Activated CD8-positive, alpha-beta T cell treated with anti-CD3 and anti-CD28 coated beads for 36 hours (primary cell): ENCODE data around the gene MED6. TPM values are rescaled to one million over a fixed set of nuclear protein-coding genes. Genes with fewer than 3 reads are reported as not detected.
A peak's percentile ranks its signal among the peaks of the same experiment; 100 is the strongest.

Experiments used
- ATAC-seq: fragments of 200-7000 bp; cut with Tn5 transposase; one replicate; pipeline ENCODE4 v1.10.0; 2021; ENCODE audit warnings: mild to moderate bottlenecking, moderate library complexity
- CTCF ChIA-PET: fragments of 350-600 bp; sonication (Branson Sonifier 250); formaldehyde crosslinking; loops from one replicate; lab custom pipeline; 2021; ENCODE audit warnings: antibody characterized with exemption; lab: Charles Lee
- POLR2A ChIA-PET: fragments of 350-600 bp; sonication (Branson Sonifier 250); formaldehyde crosslinking; loops from one replicate; lab custom pipeline; 2021; ENCODE audit warnings: antibody characterized with exemption; lab: Charles Lee
- DNase-seq: peaks from one replicate; pipeline ENCODE4 v3.0.0-alpha.2; 2020
- H3K27ac Mint-ChIP-seq: one replicate; pipeline ENCODE4 v1.8.0; 2021; ENCODE audit warnings: mild to moderate bottlenecking, mixed read lengths
- H3K27me3 Mint-ChIP-seq: one replicate; pipeline ENCODE4 v1.8.0; 2021; ENCODE audit warnings: mixed read lengths
- H3K36me3 Mint-ChIP-seq: one replicate; pipeline ENCODE4 v1.8.0; 2021; ENCODE audit warnings: low read depth, mixed read lengths
- H3K4me1 Mint-ChIP-seq: one replicate; pipeline ENCODE4 v1.8.0; 2021; ENCODE audit warnings: low read depth, mixed read lengths
- H3K4me3 Mint-ChIP-seq: one replicate; pipeline ENCODE4 v1.8.0; 2021; ENCODE audit warnings: mild to moderate bottlenecking, moderate library complexity, mixed read lengths
- H3K9me3 Mint-ChIP-seq: one replicate; pipeline ENCODE4 v1.8.0; 2021; ENCODE audit warnings: mixed read lengths
- intact Hi-C: fragments of 100-400 bp; cut with micrococcal nuclease; formaldehyde crosslinking; loops from one replicate; pipeline ENCODE4 v1.10.0; 2022
- total RNA-seq, 2 experiments: library from RNA; stranded (reverse); gene quantifications; one replicate each; pipeline ENCODE4 v1.2.3, GENCODE V29; 2021
- TF ChIP-seq, protein P1 (sequence below): fragments of 200-600 bp; IDR thresholded peaks from one replicate; pipeline ENCODE4 v1.8.0; 2022; ENCODE audit warnings: antibody characterized with exemption, mild to moderate bottlenecking

Gene MED6
- total RNA-seq, 2 experiments from 2014 or later, result 49.2 to 49.3 TPM

DNA sequence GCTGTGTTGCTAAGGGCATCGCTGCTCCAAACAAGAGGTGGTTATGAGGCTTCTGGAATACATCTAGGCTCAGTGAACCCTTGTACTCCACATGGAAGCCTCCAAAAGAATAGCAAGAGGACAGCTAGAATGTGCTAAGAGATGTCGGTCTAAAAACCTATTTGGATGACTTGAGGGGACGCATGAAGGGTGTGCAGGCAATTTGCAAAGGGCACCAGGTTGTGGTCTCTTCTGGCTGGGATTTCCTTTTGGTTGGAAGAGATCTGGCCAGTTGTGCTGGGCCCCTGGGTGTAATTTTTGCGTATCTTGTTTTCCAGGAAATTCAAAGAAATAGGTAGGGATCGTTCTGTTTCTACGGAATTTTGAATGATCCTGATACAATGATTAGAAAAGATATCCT is 45.4 kb upstream of the MED6 start:
- Mint-ChIP-seq H3K27ac (peak overlapping the region; percentile 82), H3K27me3 (no peaks in the 10 kb centered on the region), H3K4me1 (peaks cover 62% of the 10 kb centered on the region), H3K4me3 (no peak overlapping the region), H3K9me3 (no peaks in the 10 kb centered on the region), H3K36me3 (peaks cover 13% of the 10 kb centered on the region)
- ATAC-seq, result no peak
- CTCF ChIA-PET, result interaction anchor here (0.9 to 1.8 kb wide), 5 partner anchors 9 to 172 kb away, joined by 3 to 7 read pairs (median 4); no protein-coding TSS in a partner anchor
- intact Hi-C loops, result loop anchor here (10.0 kb wide), 1 partner anchor 169 kb away; no protein-coding TSS in a partner anchor
- POLR2A ChIA-PET, result interaction anchor here (0.9 to 1.5 kb wide), 4 partner anchors 9 to 17 kb away, joined by 3 to 10 read pairs (median 4); no protein-coding TSS in a partner anchor
- DNase-seq, result no peak
- TF ChIP-seq, protein P1, sequence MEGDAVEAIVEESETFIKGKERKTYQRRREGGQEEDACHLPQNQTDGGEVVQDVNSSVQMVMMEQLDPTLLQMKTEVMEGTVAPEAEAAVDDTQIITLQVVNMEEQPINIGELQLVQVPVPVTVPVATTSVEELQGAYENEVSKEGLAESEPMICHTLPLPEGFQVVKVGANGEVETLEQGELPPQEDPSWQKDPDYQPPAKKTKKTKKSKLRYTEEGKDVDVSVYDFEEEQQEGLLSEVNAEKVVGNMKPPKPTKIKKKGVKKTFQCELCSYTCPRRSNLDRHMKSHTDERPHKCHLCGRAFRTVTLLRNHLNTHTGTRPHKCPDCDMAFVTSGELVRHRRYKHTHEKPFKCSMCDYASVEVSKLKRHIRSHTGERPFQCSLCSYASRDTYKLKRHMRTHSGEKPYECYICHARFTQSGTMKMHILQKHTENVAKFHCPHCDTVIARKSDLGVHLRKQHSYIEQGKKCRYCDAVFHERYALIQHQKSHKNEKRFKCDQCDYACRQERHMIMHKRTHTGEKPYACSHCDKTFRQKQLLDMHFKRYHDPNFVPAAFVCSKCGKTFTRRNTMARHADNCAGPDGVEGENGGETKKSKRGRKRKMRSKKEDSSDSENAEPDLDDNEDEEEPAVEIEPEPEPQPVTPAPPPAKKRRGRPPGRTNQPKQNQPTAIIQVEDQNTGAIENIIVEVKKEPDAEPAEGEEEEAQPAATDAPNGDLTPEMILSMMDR, result no peak

DNA sequence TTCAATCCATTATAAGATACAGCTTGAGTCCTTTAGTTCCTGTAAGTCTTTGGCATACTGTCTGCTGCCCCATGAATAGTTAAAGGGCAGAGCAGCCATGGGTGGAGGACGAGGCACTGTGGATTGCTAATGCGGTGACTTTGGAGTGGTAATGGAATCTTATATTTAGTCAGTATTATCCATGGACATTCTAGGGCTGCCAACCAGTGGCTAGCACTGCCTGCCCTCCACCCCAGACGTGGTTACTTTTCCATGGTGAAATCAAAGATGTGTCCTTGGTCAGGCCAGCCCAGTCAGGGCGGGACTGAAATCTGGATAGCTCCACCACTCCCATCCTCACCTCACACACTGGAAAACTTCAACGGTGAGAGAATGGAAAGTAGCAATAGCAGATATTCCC is 43.5 kb upstream of the MED6 start:
- H3K9me3 Mint-ChIP-seq, result no peaks in the 10 kb centered on the region
- H3K4me1 Mint-ChIP-seq, result peaks cover 57% of the 10 kb centered on the region
- ATAC-seq (no peak), DNase-seq (no peak)
- intact Hi-C loops, result loop anchor here (10.0 kb wide), 1 partner anchor 171 kb away; no protein-coding TSS in a partner anchor
- CTCF ChIA-PET, result interaction anchor here (0.8 to 4.4 kb wide), 3 partner anchors 16 to 69 kb away, joined by 3 to 16 read pairs (median 3); no protein-coding TSS in a partner anchor
- no peaks in the 10 kb centered on the region for H3K27me3 Mint-ChIP-seq
- TF ChIP-seq, protein P1, result no peak
- POLR2A ChIA-PET, result interaction anchor here (0.8 to 1.9 kb wide), 4 partner anchors 9 to 48 kb away, joined by 3 to 9 read pairs (median 4); no protein-coding TSS in a partner anchor
- H3K27ac Mint-ChIP-seq, result peak overlapping the region; percentile 90
- peaks cover 6% of the 10 kb centered on the region for H3K36me3 Mint-ChIP-seq
- H3K4me3 Mint-ChIP-seq, result peak overlapping the region; percentile 83

DNA sequence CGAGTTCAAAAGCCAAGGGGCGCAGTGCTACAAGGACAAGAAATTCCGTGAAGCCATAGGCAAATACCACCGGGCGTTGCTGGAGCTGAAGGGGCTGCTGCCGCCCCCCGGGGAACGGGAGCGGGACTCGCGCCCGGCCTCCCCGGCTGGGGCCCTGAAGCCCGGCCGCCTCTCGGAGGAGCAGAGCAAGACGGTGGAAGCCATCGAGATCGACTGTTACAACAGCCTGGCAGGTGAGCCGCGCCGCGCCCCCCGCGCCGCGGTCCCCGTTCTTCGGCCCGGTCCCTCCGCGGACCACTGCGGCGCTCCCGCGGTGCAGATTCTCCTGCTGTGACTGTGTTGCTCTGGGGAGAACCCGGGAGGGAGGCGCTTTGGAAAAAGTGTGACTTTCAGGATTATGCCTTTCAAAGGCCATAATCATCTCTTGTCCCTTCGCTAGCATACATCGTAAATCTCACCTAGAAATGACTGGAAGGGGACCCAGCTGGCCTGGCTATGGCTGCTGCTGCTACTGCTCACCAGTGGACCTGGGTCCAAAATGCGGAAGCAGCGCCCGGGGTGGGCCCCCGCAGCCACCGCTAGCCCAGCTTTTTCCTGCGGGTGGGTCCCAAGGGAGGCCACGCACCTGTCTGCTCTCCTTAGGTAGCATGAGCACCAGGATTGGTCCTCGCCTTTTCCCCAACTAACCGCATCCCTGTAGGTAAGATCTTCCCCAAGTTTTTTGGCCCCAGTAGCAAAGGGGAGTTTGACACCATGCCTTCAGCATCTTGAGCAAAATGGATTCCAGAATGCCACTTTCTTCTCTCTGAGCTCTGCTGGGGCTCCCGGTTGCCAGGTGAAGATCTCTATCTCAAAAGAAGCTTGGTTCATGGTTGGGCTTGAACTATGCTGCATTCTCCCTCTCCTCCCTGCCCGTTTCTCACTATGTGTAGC is 42.1 kb upstream of the MED6 start:
- Mint-ChIP-seq H3K4me1 (peaks cover 44% of the 10 kb centered on the region), H3K4me3 (peak overlapping the region; percentile 83), H3K36me3 (peaks cover 6% of the 10 kb centered on the region), H3K9me3 (no peaks in the 10 kb centered on the region), H3K27me3 (no peaks in the 10 kb centered on the region), H3K27ac (peak overlapping the region; percentile 90)
- DNase-seq (peak; percentile 50), ATAC-seq (peak; percentile 17)
- CTCF ChIA-PET, result interaction anchor here (0.9 to 4.4 kb wide), 6 partner anchors 14 to 314 kb away, joined by 3 to 16 read pairs (median 4); no protein-coding TSS in a partner anchor
- TF ChIP-seq, protein P1, result no peak
- POLR2A ChIA-PET, result interaction anchor here (0.6 to 3.9 kb wide), 7 partner anchors 11 to 869 kb away, joined by 3 to 46 read pairs (median 7); partner anchors contain the start of gene MAP3K9
- intact Hi-C loops, result loop anchor here (10.0 kb wide), 1 partner anchor 172 kb away; no protein-coding TSS in a partner anchor

DNA sequence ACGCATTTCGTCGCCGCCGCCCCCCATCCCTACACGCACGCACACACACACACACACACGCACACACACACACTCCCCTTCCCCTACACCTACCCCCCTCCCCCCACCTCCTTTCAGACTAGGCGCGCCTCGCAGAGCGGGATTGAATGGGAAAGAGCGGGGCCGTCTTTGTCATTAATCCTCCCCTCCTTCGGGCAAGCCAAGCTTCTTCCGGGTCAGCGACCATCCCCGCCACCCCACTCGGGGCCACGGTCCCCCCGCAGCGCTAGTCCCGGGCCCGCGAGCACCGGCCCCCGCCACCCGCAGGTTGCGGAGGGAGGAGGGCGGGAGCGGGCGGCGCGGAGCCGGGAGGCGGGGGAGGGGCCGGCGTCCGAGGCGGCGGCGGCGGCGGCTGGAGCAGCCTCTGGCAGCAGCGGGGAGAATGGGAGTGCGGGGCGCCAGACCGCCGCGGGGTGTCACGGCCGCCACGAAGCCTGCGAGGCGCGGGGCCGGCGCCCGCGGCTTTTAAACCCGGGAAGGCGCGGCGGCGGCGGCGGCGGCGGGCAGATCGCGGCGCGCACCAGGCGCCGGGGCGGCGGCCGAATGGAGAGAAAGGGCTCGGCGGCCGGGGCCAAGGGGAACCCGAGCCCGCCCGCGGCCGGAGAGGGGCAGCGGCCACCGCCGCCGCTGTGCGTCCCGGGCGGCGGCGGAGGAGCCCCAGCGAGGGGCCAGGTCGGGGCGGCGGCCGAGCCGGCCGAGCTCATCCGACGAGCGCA is 41.3 kb upstream of the MED6 start, which contains the start of gene TTC9:
TTC9 (plus strand) TSS at position 369 of the 755 bp plus-strand sequence; CDS start at position 583, 214 bp downstream.
- H3K4me3 Mint-ChIP-seq, result peak within 1 kb of the TSS; percentile 88
- intact Hi-C loops, result loop anchor here (10.0 kb wide), 1 partner anchor 173 kb away; no protein-coding TSS in a partner anchor
- ChIA-PET CTCF (interaction anchor here (1.0 to 4.4 kb wide), 7 partner anchors 14 to 168 kb away, joined by 3 to 16 read pairs (median 3); no protein-coding TSS in a partner anchor), POLR2A (interaction anchor here (0.6 to 3.9 kb wide), 13 partner anchors 12 to 868 kb away, joined by 3 to 46 read pairs (median 3); partner anchors contain the start of gene MED6)
- H3K4me1 Mint-ChIP-seq, result peaks cover 40% of the 10 kb centered on the region
- TF ChIP-seq, protein P1, result no peak
- H3K36me3 Mint-ChIP-seq, result peaks cover 6% of the 10 kb centered on the region
- H3K27me3 Mint-ChIP-seq, result no peaks in the 10 kb centered on the region
- peak; percentile 5 for ATAC-seq
- peak within 1 kb of the TSS; percentile 90 for H3K27ac Mint-ChIP-seq
- H3K9me3 Mint-ChIP-seq, result no peaks in the 10 kb centered on the region
- DNase-seq, result no peak
